PC-3 (cell line): ENCODE data around the gene SEMA3C.

Experiments used
- CTCF ChIP-seq: fragments of 300-600 bp; sonication (generic); conservative IDR thresholded peaks from 2 replicates; pipeline ENCODE4 v1.5.1; 2017; ENCODE audit warnings: antibody characterized with exemption, low read depth, mild to moderate bottlenecking, low read length
- EZH2 ChIP-seq: fragments of 300-600 bp; sonication (generic); IDR thresholded peaks from one replicate; pipeline ENCODE4 v1.6.1; 2017; ENCODE audit warnings: antibody characterized with exemption, mild to moderate bottlenecking, low read length; ENCODE audit not compliant: unreplicated experiment

- no peak for TF ChIP-seq EZH2
- TF ChIP-seq CTCF, result no peak
These were observed 23.8 kb downstream of the SEMA3C start for GRCh38 chr7:80895056-80895455.
